Activated B cell treated with CpG ODN at 0.5 μM for 24 hours (primary cell): ENCODE results near the gene KHNYN. TPM values are rescaled to one million over a fixed set of nuclear protein-coding genes. Genes with fewer than 3 reads are reported as not detected.

Source experiments
- ATAC-seq: fragments of 200-7000 bp; cut with Tn5 transposase; one replicate; pipeline ENCODE4 v1.10.0; 2021; ENCODE audit warnings: low read depth, mild to moderate bottlenecking, moderate library complexity
- CTCF ChIA-PET: fragments of 350-600 bp; sonication (Branson Sonifier 250); formaldehyde crosslinking; loops from one replicate; lab custom pipeline; 2021; ENCODE audit warnings: antibody characterized with exemption; lab: Charles Lee
- POLR2A ChIA-PET: fragments of 350-600 bp; sonication (Branson Sonifier 250); formaldehyde crosslinking; loops from one replicate; lab custom pipeline; 2021; ENCODE audit warnings: antibody characterized with exemption; lab: Charles Lee
- DNase-seq: peaks from one replicate; pipeline ENCODE4 v3.0.0; 2022
- H3K27ac Mint-ChIP-seq: one replicate; pipeline ENCODE4 v1.8.0; 2020; ENCODE audit warnings: mixed read lengths
- H3K27me3 Mint-ChIP-seq: one replicate; pipeline ENCODE4 v1.8.0; 2021; ENCODE audit warnings: mixed read lengths
- H3K36me3 Mint-ChIP-seq: one replicate; pipeline ENCODE4 v1.8.0; 2021; ENCODE audit warnings: low read depth, mixed read lengths
- H3K4me1 Mint-ChIP-seq: one replicate; pipeline ENCODE4 v1.8.0; 2021; ENCODE audit warnings: mixed read lengths
- H3K4me3 Mint-ChIP-seq: one replicate; pipeline ENCODE4 v1.8.0; 2020; ENCODE audit warnings: mild to moderate bottlenecking, mixed read lengths
- H3K9me3 Mint-ChIP-seq: one replicate; pipeline ENCODE4 v1.8.0; 2020; ENCODE audit warnings: mixed read lengths
- intact Hi-C: fragments of 100-400 bp; cut with micrococcal nuclease; formaldehyde crosslinking; loops from one replicate; pipeline ENCODE4 v1.15.1; 2024
- total RNA-seq: library from RNA; stranded (reverse); gene quantifications from 2 replicates; pipeline ENCODE4 v1.2.3, GENCODE V29; 2022
- TF ChIP-seq, protein P1 (sequence below): fragments of 200-600 bp; IDR thresholded peaks from one replicate; pipeline ENCODE4 v1.8.0; 2022; ENCODE audit warnings: antibody characterized with exemption, mild to moderate bottlenecking

KHNYN gene
- total RNA-seq, 1 donor from 2014 or later = 130 TPM

GRCh38 chr14:24430682-24431568 lies 1.2 kb downstream of the KHNYN start:
- DNase-seq (peak; percentile 66), ATAC-seq (peak; percentile 67)
- Mint-ChIP-seq H3K4me1 (peaks cover 45% of the 10 kb centered on the region), H3K9me3 (no peaks in the 10 kb centered on the region), H3K27ac (peak overlapping the region; percentile 97), H3K4me3 (peak overlapping the region; percentile 93), H3K36me3 (peaks cover 48% of the 10 kb centered on the region), H3K27me3 (no peaks in the 10 kb centered on the region)
- CTCF ChIA-PET = interaction anchor here (0.6 to 9.3 kb wide), 39 partner anchors 8 to 343 kb away, joined by 3 to 353 read pairs (median 4); partner anchors contain the start of genes ADCY4, CHMP4A, CIDEB and LTB4R
- TF ChIP-seq, protein P1, sequence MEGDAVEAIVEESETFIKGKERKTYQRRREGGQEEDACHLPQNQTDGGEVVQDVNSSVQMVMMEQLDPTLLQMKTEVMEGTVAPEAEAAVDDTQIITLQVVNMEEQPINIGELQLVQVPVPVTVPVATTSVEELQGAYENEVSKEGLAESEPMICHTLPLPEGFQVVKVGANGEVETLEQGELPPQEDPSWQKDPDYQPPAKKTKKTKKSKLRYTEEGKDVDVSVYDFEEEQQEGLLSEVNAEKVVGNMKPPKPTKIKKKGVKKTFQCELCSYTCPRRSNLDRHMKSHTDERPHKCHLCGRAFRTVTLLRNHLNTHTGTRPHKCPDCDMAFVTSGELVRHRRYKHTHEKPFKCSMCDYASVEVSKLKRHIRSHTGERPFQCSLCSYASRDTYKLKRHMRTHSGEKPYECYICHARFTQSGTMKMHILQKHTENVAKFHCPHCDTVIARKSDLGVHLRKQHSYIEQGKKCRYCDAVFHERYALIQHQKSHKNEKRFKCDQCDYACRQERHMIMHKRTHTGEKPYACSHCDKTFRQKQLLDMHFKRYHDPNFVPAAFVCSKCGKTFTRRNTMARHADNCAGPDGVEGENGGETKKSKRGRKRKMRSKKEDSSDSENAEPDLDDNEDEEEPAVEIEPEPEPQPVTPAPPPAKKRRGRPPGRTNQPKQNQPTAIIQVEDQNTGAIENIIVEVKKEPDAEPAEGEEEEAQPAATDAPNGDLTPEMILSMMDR = no peak
- intact Hi-C loops = loop anchor here (1.0 to 5.0 kb wide), 20 partner anchors 11 to 1129 kb away; partner anchors contain the start of genes CHMP4A, DCAF11, DHRS1 and GMPR2
- POLR2A ChIA-PET = interaction anchor here (0.5 to 5.6 kb wide), 45 partner anchors 10 to 1336 kb away, joined by 3 to 257 read pairs (median 4); partner anchors contain the start of genes ACIN1, ADCY4, C14orf119 and CHMP4A

DNA sequence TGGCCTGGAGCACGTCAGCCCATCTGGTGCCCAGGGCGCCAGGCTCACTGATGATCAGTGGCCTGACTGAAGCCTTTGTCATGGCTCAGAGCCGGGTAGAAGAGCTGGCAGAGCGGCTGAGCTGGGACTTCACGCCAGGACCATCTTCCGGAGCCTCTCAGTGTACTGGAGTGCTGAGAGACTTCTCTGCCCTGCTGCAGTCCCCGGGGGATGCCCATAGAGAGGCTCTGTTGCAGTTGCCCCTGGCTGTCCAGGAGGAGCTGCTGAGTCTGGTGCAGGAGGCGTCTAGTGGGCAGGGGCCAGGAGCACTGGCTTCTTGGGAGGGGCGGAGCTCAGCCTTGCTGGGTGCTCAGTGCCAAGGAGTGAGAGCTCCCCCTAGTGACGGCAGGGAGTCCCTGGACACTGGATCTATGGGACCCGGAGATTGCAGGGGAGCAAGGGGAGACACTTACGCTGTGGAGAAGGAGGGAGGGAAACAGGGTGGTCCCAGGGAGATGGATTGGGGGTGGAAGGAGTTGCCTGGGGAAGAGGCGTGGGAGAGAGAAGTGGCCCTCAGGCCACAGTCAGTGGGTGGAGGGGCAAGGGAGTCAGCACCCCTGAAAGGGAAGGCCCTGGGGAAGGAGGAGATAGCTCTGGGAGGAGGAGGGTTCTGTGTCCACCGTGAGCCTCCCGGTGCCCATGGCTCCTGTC lies 2.0 kb downstream of the KHNYN start:
- Mint-ChIP-seq H3K4me1 (peaks cover 53% of the 10 kb centered on the region), H3K9me3 (no peaks in the 10 kb centered on the region), H3K4me3 (peak overlapping the region; percentile 93), H3K36me3 (peaks cover 56% of the 10 kb centered on the region), H3K27me3 (no peaks in the 10 kb centered on the region), H3K27ac (peak overlapping the region; percentile 97)
- intact Hi-C loops = loop anchor here (1.0 to 5.0 kb wide), 20 partner anchors 11 to 1129 kb away; partner anchors contain the start of genes CHMP4A, DCAF11, DHRS1 and GMPR2
- TF ChIP-seq, protein P1 = peak; percentile 49
- ChIA-PET CTCF (interaction anchor here (0.6 to 9.3 kb wide), 37 partner anchors 9 to 344 kb away, joined by 3 to 353 read pairs (median 5); partner anchors contain the start of genes ADCY4, CHMP4A, CIDEB and LTB4R), POLR2A (interaction anchor here (0.6 to 5.6 kb wide), 33 partner anchors 10 to 1112 kb away, joined by 3 to 257 read pairs (median 8); partner anchors contain the start of genes ADCY4, CHMP4A, CIDEB and DCAF11)
- DNase-seq (peak; percentile 73), ATAC-seq (peak; percentile 41)

DNA sequence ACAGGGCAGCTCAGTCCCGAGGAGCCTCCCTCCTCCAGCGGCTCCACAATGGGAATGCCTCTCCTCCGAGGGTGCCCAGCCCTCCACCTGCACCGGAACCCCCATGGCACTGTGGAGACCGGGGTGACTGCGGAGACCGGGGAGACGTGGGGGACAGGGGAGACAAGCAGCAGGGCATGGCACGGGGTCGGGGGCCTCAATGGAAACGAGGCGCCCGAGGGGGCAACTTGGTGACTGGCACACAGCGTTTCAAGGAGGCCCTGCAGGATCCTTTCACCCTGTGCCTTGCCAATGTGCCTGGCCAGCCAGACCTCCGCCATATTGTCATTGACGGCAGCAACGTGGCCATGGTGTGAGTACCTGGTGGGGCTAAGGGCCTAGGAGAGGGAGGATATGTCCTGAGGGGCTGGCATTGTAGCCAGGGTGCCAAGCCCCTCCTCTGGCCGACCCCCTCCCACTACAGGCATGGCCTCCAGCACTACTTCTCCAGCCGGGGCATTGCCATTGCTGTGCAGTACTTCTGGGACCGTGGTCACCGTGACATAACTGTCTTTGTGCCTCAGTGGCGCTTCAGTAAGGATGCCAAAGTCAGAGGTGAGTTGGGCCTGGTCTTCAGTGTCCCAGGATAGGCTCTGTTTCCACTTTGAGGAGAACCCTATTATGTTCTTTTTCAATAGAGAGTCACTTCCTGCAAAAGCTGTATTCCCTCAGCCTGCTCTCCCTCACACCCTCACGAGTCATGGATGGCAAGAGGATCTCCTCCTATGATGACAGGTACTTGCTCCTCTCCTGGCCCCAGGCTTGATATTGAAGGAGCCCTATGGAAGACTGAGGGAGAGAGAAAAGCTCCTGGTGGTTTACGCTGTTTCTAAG lies 2.7 kb downstream of the KHNYN start:
- TF ChIP-seq, protein P1 = no peak
- no peak for DNase-seq
- peaks cover 60% of the 10 kb centered on the region for H3K4me1 Mint-ChIP-seq
- CTCF ChIA-PET = interaction anchor here (0.9 to 9.3 kb wide), 26 partner anchors 9 to 342 kb away, joined by 3 to 353 read pairs (median 6); partner anchors contain the start of genes ADCY4, CIDEB, LTB4R and MDP1
- intact Hi-C loops = loop anchor here (5.0 kb wide), 3 partner anchors 35 to 1130 kb away; partner anchors contain the start of genes NYNRIN, PPP1R3E and TM9SF1
- H3K4me3 Mint-ChIP-seq = no peak overlapping the region
- no peaks in the 10 kb centered on the region for H3K9me3 Mint-ChIP-seq
- no peaks in the 10 kb centered on the region for H3K27me3 Mint-ChIP-seq
- no peak for ATAC-seq
- POLR2A ChIA-PET = interaction anchor here (0.9 to 5.6 kb wide), 18 partner anchors 9 to 339 kb away, joined by 3 to 257 read pairs (median 18); partner anchors contain the start of genes ADCY4, CHMP4A, CIDEB and DCAF11
- no peak overlapping the region for H3K27ac Mint-ChIP-seq
- peaks cover 63% of the 10 kb centered on the region for H3K36me3 Mint-ChIP-seq

DNA sequence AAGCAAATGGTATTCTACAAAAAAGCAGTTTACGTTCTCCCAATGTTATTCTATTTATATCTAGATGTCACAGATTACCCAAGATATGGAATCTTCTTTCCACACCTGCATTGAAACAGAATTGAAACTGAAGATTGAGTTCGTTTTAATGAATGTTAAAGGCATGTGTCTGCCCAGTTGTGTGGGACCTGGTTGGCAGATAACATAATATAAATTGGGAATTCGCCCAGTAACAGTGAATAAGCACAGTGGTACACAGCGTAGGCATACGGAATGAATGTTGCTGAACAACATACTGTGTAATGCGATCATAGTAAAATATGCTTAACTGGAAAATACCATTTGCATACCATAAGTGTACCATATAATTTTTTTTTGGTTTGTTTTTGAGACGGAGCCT lies 4.3 kb downstream of the KHNYN start:
- ChIA-PET POLR2A (interaction anchor here (0.6 to 4.2 kb wide), 3 partner anchors 101 to 298 kb away, joined by 3 to 44 read pairs (median 5); partner anchors contain the start of gene PSME1), CTCF (interaction anchor here (4.2 to 9.3 kb wide), 2 partner anchors 68 to 103 kb away, joined by 44 to 353 read pairs; partner anchors contain the start of gene ADCY4)
- intact Hi-C loops = loop anchor here (5.0 kb wide), 3 partner anchors 37 to 1132 kb away; partner anchors contain the start of genes NYNRIN, PPP1R3E and TM9SF1
- no peak overlapping the region for H3K4me3 Mint-ChIP-seq
- ATAC-seq = no peak
- TF ChIP-seq, protein P1 = no peak
- no peaks in the 10 kb centered on the region for H3K9me3 Mint-ChIP-seq
- DNase-seq = no peak
- H3K27me3 Mint-ChIP-seq = no peaks in the 10 kb centered on the region
- H3K36me3 Mint-ChIP-seq = peaks cover 78% of the 10 kb centered on the region
- H3K27ac Mint-ChIP-seq = no peak overlapping the region
- peaks cover 69% of the 10 kb centered on the region for H3K4me1 Mint-ChIP-seq
